Anterior cingulate cortex (tissue), 58 donors: Measurements from ENCODE around the gene ATP2A3.

Experiments
- DNase-seq, 58 donors: peaks; one replicate each; lab custom pipeline; 2025; lab: John Stamatoyannopoulos, UW

ATP2A3 gene

GRCh38 chr17:3915995-3916696 is 48.1 kb downstream of the ATP2A3 start, which contains the start of gene P2RX1:
Gene P2RX1, minus strand, starts transcription at chr17:3916465. Its CDS starts 240 bp downstream, at chr17:3916225.
- DNase-seq = peak in 2 of 58 donors; percentile 10

GRCh38 chr17:3915581-3915994 is 48.6 kb downstream of the ATP2A3 start:
- no peak for DNase-seq

- DNase-seq = no peak
These were observed 49.9 kb downstream of the ATP2A3 start for GRCh38 chr17:3914312-3914670.

GRCh38 chr17:3913531-3914311 is 50.5 kb downstream of the ATP2A3 start:
- DNase-seq = peak in 56 of 58 donors; percentile 25 to 86 (median 62)

- DNase-seq = no peak
These were observed 51.4 kb downstream of the ATP2A3 start for GRCh38 chr17:3912827-3913226.

- DNase-seq = no peak
These were observed 52.8 kb downstream of the ATP2A3 start for GRCh38 chr17:3911271-3912053.

- DNase-seq = no peak
These were observed 53.6 kb downstream of the ATP2A3 start for GRCh38 chr17:3910420-3911270.

GRCh38 chr17:3909257-3909656 is 55.0 kb downstream of the ATP2A3 start:
- no peak for DNase-seq

- DNase-seq = no peak
These were observed 56.6 kb downstream of the ATP2A3 start for GRCh38 chr17:3907483-3908216.

GRCh38 chr17:3906881-3907280 is 57.4 kb downstream of the ATP2A3 start:
- DNase-seq = no peak

- DNase-seq = no peak
These were observed 59.2 kb downstream of the ATP2A3 start for GRCh38 chr17:3905017-3905520.

GRCh38 chr17:3904501-3904900 is 59.7 kb downstream of the ATP2A3 start:
- no peak for DNase-seq

- no peak for DNase-seq
These were observed 60.4 kb downstream of the ATP2A3 start for GRCh38 chr17:3903881-3904290.

- no peak for DNase-seq
These were observed 61.0 kb downstream of the ATP2A3 start for GRCh38 chr17:3903051-3903825.

- no peak for DNase-seq
These were observed 63.6 kb downstream of the ATP2A3 start for GRCh38 chr17:3900646-3901045.

GRCh38 chr17:3897731-3898130 is 66.5 kb downstream of the ATP2A3 start:
- no peak for DNase-seq

GRCh38 chr17:3896968-3897235 is 67.3 kb downstream of the ATP2A3 start:
- no peak for DNase-seq

GRCh38 chr17:3896108-3896967 is 67.9 kb downstream of the ATP2A3 start:
- DNase-seq = peak in 27 of 58 donors; percentile 11 to 46 (median 28)
